Choroid plexus epithelial cell (primary cell): ENCODE results near the gene NKAIN2.
A peak's percentile ranks its signal among the peaks of the same experiment; 100 is the strongest.
"Not testable (repeated sequence)": the region's sequence is repeated elsewhere in the genome, so short reads cannot be mapped to it uniquely, and the experiment has no call there.

Experiments used
- DNase-seq: peaks from one replicate; pipeline ENCODE4 v3.0.0-alpha.2; 2010; ENCODE audit warnings: low read depth
- H3K4me3 ChIP-seq: 2 replicates; pipeline ENCODE4 v1.5.1; 2011; ENCODE audit warnings: low read depth, mild to moderate bottlenecking, control low read depth, low read length, moderate library complexity
- CTCF ChIP-seq: conservative IDR thresholded peaks from 2 replicates; pipeline ENCODE4 v1.5.1; 2011; ENCODE audit warnings: low read depth, mild to moderate bottlenecking, control low read depth, inconsistent platforms, low read length, moderate library complexity

NKAIN2 gene

GRCh38 chr6:124158024-124158423 is 354.4 kb downstream of the NKAIN2 start:
- no peak for DNase-seq
- TF ChIP-seq CTCF = no peak
- no peak overlapping the region for H3K4me3 ChIP-seq

- no peak for DNase-seq
- no peak for TF ChIP-seq CTCF
- H3K4me3 ChIP-seq = no peak overlapping the region
These were observed 360.0 kb downstream of the NKAIN2 start for GRCh38 chr6:124163676-124164075.

- no peak overlapping the region for H3K4me3 ChIP-seq
- TF ChIP-seq CTCF = no peak
- DNase-seq = no peak
These were observed 360.7 kb downstream of the NKAIN2 start for GRCh38 chr6:124164343-124164742.

- DNase-seq, H3K4me3 ChIP-seq: not testable (repeated sequence)
These were observed 363.6 kb downstream of the NKAIN2 start for GRCh38 chr6:124167249-124167648.

- DNase-seq = no peak
- TF ChIP-seq CTCF = no peak
- H3K4me3 ChIP-seq = no peak overlapping the region
These were observed 386.6 kb downstream of the NKAIN2 start for GRCh38 chr6:124190256-124190655.

- no peak for TF ChIP-seq CTCF
- no peak overlapping the region for H3K4me3 ChIP-seq
- no peak for DNase-seq
These were observed 389.5 kb downstream of the NKAIN2 start for GRCh38 chr6:124193132-124193531.

- TF ChIP-seq CTCF = no peak
- no peak overlapping the region for H3K4me3 ChIP-seq
- DNase-seq = no peak
These were observed 393.5 kb downstream of the NKAIN2 start for GRCh38 chr6:124197148-124197547.

- DNase-seq = peak; percentile 6
- no peak for TF ChIP-seq CTCF
- H3K4me3 ChIP-seq = no peak overlapping the region
These were observed 395.6 kb downstream of the NKAIN2 start for GRCh38 chr6:124199286-124199685.
